ENCODE results near the gene KRTAP2-1.

The KRTAP2-1 gene

DNA sequence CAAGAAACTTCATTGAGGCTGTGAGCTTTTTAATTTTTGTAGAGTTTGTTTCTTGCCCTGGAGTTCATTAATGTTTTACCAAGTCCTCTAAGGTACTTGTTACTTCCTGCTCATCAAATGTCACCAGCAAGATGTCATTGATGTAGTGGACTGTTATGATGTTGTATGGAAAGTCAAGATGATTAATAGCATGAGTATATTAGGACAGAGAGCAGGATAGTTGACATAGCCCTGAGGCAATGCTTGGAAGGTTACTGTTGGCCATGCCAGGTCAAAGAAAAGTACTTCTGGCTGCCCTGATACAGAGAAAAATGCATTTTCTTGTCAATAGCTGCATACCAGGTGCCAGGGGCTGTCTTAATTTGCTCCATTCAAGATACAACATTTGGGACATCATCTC lies 26.8 kb downstream of the KRTAP2-1 start:
- CTCF ChIA-PET = no interaction called here
- POLR2A ChIA-PET = no interaction called here
- TF ChIP-seq SUZ12 (IDR thresholded peaks at IDR 0.05) = no peak
- no peak for TF ChIP-seq LEF1 (IDR thresholded peaks at IDR 0.05; ENCODE audit: borderline replicate concordance)
- no peak for TF ChIP-seq FOXK2 (IDR thresholded peaks at IDR 0.05)
- no peak for TF ChIP-seq BHLHE40 (IDR thresholded peaks at IDR 0.05; ENCODE audit: borderline replicate concordance)
- no peak for TF ChIP-seq HDGF (IDR thresholded peaks at IDR 0.05; ENCODE audit: borderline replicate concordance)
- TF ChIP-seq ELF4 (IDR thresholded peaks at IDR 0.05) = no peak
- TF ChIP-seq ARNT (IDR thresholded peaks at IDR 0.05) = no peak
- TF ChIP-seq FOXA1 (IDR thresholded peaks at IDR 0.05) = no peak
- TF ChIP-seq TARDBP (IDR thresholded peaks at IDR 0.05) = no peak
- TF ChIP-seq FOXM1 (IDR thresholded peaks at IDR 0.05; ENCODE audit: borderline replicate concordance) = no peak
- TF ChIP-seq, protein P1, sequence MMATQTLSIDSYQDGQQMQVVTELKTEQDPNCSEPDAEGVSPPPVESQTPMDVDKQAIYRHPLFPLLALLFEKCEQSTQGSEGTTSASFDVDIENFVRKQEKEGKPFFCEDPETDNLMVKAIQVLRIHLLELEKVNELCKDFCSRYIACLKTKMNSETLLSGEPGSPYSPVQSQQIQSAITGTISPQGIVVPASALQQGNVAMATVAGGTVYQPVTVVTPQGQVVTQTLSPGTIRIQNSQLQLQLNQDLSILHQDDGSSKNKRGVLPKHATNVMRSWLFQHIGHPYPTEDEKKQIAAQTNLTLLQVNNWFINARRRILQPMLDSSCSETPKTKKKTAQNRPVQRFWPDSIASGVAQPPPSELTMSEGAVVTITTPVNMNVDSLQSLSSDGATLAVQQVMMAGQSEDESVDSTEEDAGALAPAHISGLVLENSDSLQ (IDR thresholded peaks at IDR 0.05) = no peak
- TF ChIP-seq NFRKB (IDR thresholded peaks at IDR 0.05) = no peak
- no peak for TF ChIP-seq ZNF384 (IDR thresholded peaks at IDR 0.05)
- no peak for TF ChIP-seq L3MBTL2 (conservative IDR thresholded peaks at IDR 0.05)
- TF ChIP-seq SP1 (IDR thresholded peaks at IDR 0.05) = no peak
- DNase-seq (ENCODE audit: extremely low spot score) = no peak

DNA sequence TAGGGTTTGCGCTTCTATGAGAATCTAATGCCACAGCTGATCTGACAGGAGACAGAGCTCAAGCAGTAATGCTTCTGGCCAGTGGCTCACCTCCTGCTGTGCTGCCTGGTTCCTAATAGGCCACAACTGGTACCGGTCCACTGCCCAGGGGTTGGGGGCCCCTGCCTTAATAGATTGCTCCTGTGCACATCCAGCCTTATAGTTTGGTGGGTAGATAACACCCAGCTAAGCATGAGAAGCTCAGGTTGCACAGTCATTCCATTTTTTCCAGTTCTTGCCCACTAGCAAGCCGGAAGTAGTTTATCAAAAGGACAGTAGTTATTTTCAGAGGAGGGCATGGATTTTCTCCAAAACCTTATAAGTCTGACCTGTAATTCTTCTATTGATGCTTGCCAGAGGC lies 27.7 kb downstream of the KRTAP2-1 start:
- TF ChIP-seq HDGF (IDR thresholded peaks at IDR 0.05; ENCODE audit: borderline replicate concordance) (no peak), CTBP1 (IDR thresholded peaks at IDR 0.05; ENCODE audit: borderline replicate concordance) (no peak), ZNF384 (IDR thresholded peaks at IDR 0.05) (no peak), TARDBP (IDR thresholded peaks at IDR 0.05) (no peak), L3MBTL2 (conservative IDR thresholded peaks at IDR 0.05) (no peak), FOXK2 (IDR thresholded peaks at IDR 0.05) (no peak), LEF1 (IDR thresholded peaks at IDR 0.05; ENCODE audit: borderline replicate concordance) (no peak), BHLHE40 (IDR thresholded peaks at IDR 0.05; ENCODE audit: borderline replicate concordance) (no peak), NFRKB (IDR thresholded peaks at IDR 0.05) (no peak), ARNT (IDR thresholded peaks at IDR 0.05) (no peak), FOXA1 (IDR thresholded peaks at IDR 0.05) (no peak)
- TF ChIP-seq, protein P1 (IDR thresholded peaks at IDR 0.05) = no peak
- ChIA-PET POLR2A (no interaction called here), CTCF (no interaction called here)
- no peak for DNase-seq (ENCODE audit: extremely low spot score)

DNA sequence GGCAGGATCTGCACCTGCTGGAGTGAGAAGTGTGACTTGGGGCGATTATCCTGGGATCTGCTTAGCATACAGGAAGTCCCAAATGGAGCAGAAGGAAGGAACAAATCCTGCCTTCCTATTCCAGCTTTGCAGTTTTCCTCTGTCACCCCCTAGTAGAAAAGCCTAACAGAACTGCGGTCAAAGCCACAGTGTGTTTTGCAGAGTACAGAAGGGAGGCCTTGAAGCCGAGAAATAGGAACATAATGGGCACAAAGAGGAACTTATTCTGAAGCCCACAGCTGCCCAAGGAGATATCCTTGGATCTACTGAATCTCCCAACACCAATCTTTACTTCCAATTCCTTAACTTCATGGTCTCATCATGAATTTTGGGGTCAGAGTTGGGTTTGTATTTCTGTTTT lies 28.6 kb downstream of the KRTAP2-1 start:
- CTCF ChIA-PET = no interaction called here
- TF ChIP-seq FOXK2 (IDR thresholded peaks at IDR 0.05) (no peak), CTBP1 (IDR thresholded peaks at IDR 0.05; ENCODE audit: borderline replicate concordance) (no peak), ARNT (IDR thresholded peaks at IDR 0.05) (no peak), FOXM1 (IDR thresholded peaks at IDR 0.05; ENCODE audit: borderline replicate concordance) (no peak), ELF4 (IDR thresholded peaks at IDR 0.05) (no peak), LEF1 (IDR thresholded peaks at IDR 0.05; ENCODE audit: borderline replicate concordance) (no peak), TARDBP (IDR thresholded peaks at IDR 0.05) (no peak), SP1 (IDR thresholded peaks at IDR 0.05) (no peak), NFRKB (IDR thresholded peaks at IDR 0.05) (no peak)
- TF ChIP-seq, protein P1 (IDR thresholded peaks at IDR 0.05) = no peak

DNA sequence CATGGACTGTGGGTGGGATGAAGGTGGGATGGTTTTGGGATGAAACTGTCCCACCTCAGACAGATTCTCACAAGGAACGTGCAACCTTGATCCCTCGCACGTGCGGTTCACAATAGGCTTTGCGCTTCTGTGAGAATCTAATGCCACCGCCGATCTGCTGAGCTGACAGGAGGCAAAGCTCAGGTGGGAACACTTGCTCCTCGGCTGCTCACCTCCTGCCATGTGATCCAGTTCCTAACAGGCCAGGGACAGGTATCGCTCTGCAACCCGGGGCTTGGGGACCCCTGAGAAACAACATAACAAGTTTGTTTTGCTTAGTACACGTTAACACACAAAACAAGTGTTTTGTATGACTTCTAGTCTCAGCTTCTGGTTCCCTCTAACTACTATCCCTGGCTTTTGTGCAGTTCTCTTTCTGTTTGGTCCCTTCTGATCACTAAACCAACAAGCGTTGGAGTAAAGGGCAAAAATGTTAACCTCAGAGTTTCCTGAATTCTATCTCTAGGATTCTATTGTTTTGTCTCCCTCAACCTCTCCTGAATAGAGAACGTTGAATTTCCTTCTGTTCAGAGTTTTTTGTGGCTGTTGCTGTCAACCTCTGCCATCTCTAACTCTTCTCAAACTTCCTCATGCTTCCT lies 30.4 kb downstream of the KRTAP2-1 start:
- ChIA-PET CTCF (interaction anchor here (0.6 kb wide), 1 partner anchor 491 kb away, joined by 3 read pairs; no protein-coding TSS in a partner anchor), POLR2A (no interaction called here)
- no peak for DNase-seq (ENCODE audit: extremely low spot score)
- no peak for TF ChIP-seq TARDBP (IDR thresholded peaks at IDR 0.05)
- TF ChIP-seq FOXK2 (IDR thresholded peaks at IDR 0.05) = no peak

More for the DNA sequence above, 28.6 kb downstream of the KRTAP2-1 start:
- no peak for DNase-seq (ENCODE audit: extremely low spot score)
- POLR2A ChIA-PET = no interaction called here

DNA sequence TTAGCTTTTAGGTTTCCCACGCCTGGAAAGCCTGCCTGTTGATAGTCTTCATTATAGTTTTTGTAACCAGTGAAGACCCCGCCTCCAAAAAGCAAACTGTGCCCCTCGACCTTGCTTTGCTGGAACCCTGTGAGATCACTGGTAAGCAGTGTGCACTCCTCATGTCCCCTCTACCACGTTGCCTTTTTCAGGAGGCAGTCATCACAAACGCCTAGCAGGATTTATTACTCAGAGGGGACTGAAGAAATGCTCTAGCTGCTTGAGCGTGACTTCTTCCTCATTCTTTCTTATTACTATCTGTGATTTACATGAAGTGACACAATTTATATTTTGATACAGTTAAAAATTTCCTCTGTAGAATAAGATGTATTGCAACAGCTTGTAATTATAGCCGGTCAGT lies 31.7 kb downstream of the KRTAP2-1 start:
- DNase-seq (ENCODE audit: extremely low spot score) = no peak
- CTCF ChIA-PET = no interaction called here
- POLR2A ChIA-PET = no interaction called here
- TF ChIP-seq ELF4 (IDR thresholded peaks at IDR 0.05) (no peak), L3MBTL2 (conservative IDR thresholded peaks at IDR 0.05) (no peak), ZNF384 (IDR thresholded peaks at IDR 0.05) (no peak), FOXK2 (IDR thresholded peaks at IDR 0.05) (no peak), BHLHE40 (IDR thresholded peaks at IDR 0.05; ENCODE audit: borderline replicate concordance) (no peak), LEF1 (IDR thresholded peaks at IDR 0.05; ENCODE audit: borderline replicate concordance) (no peak)
- TF ChIP-seq, protein P1 (IDR thresholded peaks at IDR 0.05) = no peak

DNA sequence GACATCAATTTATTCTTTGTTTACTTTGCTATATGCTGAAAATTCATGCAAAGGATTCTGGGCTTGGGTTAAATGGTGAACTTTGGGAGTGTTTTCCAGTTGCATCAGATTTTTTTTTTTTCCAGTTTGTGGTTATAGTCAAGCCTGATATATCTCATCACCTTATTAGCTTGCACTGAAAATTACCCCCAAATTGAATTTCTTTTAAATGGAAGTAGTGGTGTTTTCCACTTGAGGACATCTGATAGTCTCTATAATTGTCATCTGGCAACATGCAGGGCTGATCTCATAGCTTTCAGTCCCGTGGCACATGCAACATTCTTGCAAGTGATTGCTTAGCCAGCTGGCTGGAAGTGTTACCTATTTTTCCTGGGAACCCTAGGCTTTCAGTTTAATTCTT lies 33.5 kb downstream of the KRTAP2-1 start:
- DNase-seq (ENCODE audit: extremely low spot score) = no peak
- POLR2A ChIA-PET = interaction anchor here (0.8 kb wide), 1 partner anchor 10 kb away, joined by 3 read pairs; no protein-coding TSS in a partner anchor
- CTCF ChIA-PET = interaction anchor here (0.6 to 1.3 kb wide), 2 partner anchors 103 to 649 kb away, joined by 3 read pairs; no protein-coding TSS in a partner anchor
- no peak for TF ChIP-seq CTBP1 (IDR thresholded peaks at IDR 0.05; ENCODE audit: borderline replicate concordance)
- no peak for TF ChIP-seq BHLHE40 (IDR thresholded peaks at IDR 0.05; ENCODE audit: borderline replicate concordance)
- no peak for TF ChIP-seq SP1 (IDR thresholded peaks at IDR 0.05)
- no peak for TF ChIP-seq FOXK2 (IDR thresholded peaks at IDR 0.05)
- TF ChIP-seq SUZ12 (IDR thresholded peaks at IDR 0.05) = no peak

All from HEK293T (cell line).